ENCODE results near the gene CTAGE15. TPM values are rescaled to one million over a fixed set of nuclear protein-coding genes. Genes with fewer than 3 reads are reported as not detected.
"Not testable (repeated sequence)": the region's sequence is repeated elsewhere in the genome, so short reads cannot be mapped to it uniquely, and the experiment has no call there.

The CTAGE15 gene
- total RNA-seq: under 1 TPM in 4 of 6 experiments, not detected in 2; 0.22 to 0.44 (median 0.36) TPM
- long read RNA-seq: 0 reads

- DNase-seq; intact Hi-C loops (cut with DNase I); H3K4me3 ChIP-seq; H3K4me1 ChIP-seq; H3K36me3 ChIP-seq; H3K9me3 ChIP-seq; H3K27ac ChIP-seq; ATAC-seq; H3K27me3 ChIP-seq: not testable (repeated sequence)
- WGBS (ENCODE audit: insufficient coverage, low coverage, low lambda C conversion rate, missing lambda C conversion rate): no CpG with 5 or more reads among the region's 20 CpGs
Observed at GRCh38 chr7:143571501-143571900, at the start of gene CTAGE15. Gene CTAGE15 (plus strand): TSS chr7:143571801. CDS start chr7:143571818, 17 bp downstream.

- H3K4me3 ChIP-seq; intact Hi-C loops (cut with DNase I); DNase-seq; H3K36me3 ChIP-seq; H3K27ac ChIP-seq; H3K9me3 ChIP-seq; H3K4me1 ChIP-seq; H3K27me3 ChIP-seq: not testable (repeated sequence)
- WGBS (ENCODE audit: insufficient coverage, low coverage, low lambda C conversion rate, missing lambda C conversion rate): no CpG with 5 or more reads among the region's 9 CpGs
- ATAC-seq: peak in 2 of 4 donors; percentile 67 to 85
Observed at GRCh38 chr7:143522309-143522916, 49.2 kb upstream of the CTAGE15 start.

GRCh38 chr7:143531169-143531926 is 40.3 kb upstream of the CTAGE15 start:
- WGBS (ENCODE audit: insufficient coverage, low coverage, low lambda C conversion rate, missing lambda C conversion rate): 41% methylated on average over 2 of the region's 6 CpGs
- H3K27ac ChIP-seq; H3K36me3 ChIP-seq; intact Hi-C loops (cut with DNase I); H3K9me3 ChIP-seq; H3K4me1 ChIP-seq; H3K27me3 ChIP-seq; H3K4me3 ChIP-seq: not testable (repeated sequence)
- DNase-seq: peak in 1 of 3 donors; percentile 47
- peak; percentile 61 to 89 (median 78) for ATAC-seq

GRCh38 chr7:143531932-143532331 is 39.7 kb upstream of the CTAGE15 start:
- DNase-seq; intact Hi-C loops (cut with DNase I); H3K9me3 ChIP-seq; H3K36me3 ChIP-seq; H3K4me1 ChIP-seq; H3K27me3 ChIP-seq; H3K4me3 ChIP-seq; H3K27ac ChIP-seq; ATAC-seq: not testable (repeated sequence)
- no CpG with 5 or more reads among the region's 1 CpG for WGBS (ENCODE audit: insufficient coverage, low coverage, low lambda C conversion rate, missing lambda C conversion rate)

- H3K4me3 ChIP-seq; H3K9me3 ChIP-seq; H3K27ac ChIP-seq; intact Hi-C loops (cut with DNase I); H3K27me3 ChIP-seq; H3K4me1 ChIP-seq; DNase-seq; H3K36me3 ChIP-seq: not testable (repeated sequence)
- peak; percentile 14 to 74 (median 54) for ATAC-seq
- no CpG with 5 or more reads among the region's 6 CpGs for WGBS (ENCODE audit: insufficient coverage, low coverage, low lambda C conversion rate, missing lambda C conversion rate)
Observed at GRCh38 chr7:143533213-143533839, 38.3 kb upstream of the CTAGE15 start.

GRCh38 chr7:143536443-143536842 is 35.2 kb upstream of the CTAGE15 start:
- H3K4me1 ChIP-seq; H3K27me3 ChIP-seq; H3K27ac ChIP-seq; DNase-seq; intact Hi-C loops (cut with DNase I); H3K4me3 ChIP-seq; H3K9me3 ChIP-seq; H3K36me3 ChIP-seq; ATAC-seq: not testable (repeated sequence)
- no CpG with 5 or more reads among the region's 1 CpG for WGBS (ENCODE audit: insufficient coverage, low coverage, low lambda C conversion rate, missing lambda C conversion rate)

GRCh38 chr7:143543288-143544038 is 28.1 kb upstream of the CTAGE15 start:
- no CpG with 5 or more reads among the region's 7 CpGs for WGBS (ENCODE audit: insufficient coverage, low coverage, low lambda C conversion rate, missing lambda C conversion rate)
- ATAC-seq; H3K27me3 ChIP-seq; H3K4me1 ChIP-seq; H3K27ac ChIP-seq; intact Hi-C loops (cut with DNase I); H3K9me3 ChIP-seq; H3K4me3 ChIP-seq; DNase-seq; H3K36me3 ChIP-seq: not testable (repeated sequence)

GRCh38 chr7:143555968-143556367 is 15.6 kb upstream of the CTAGE15 start:
- DNase-seq; H3K27me3 ChIP-seq; H3K27ac ChIP-seq; ATAC-seq; intact Hi-C loops (cut with DNase I); H3K4me3 ChIP-seq; H3K36me3 ChIP-seq; H3K9me3 ChIP-seq; H3K4me1 ChIP-seq: not testable (repeated sequence)
- no CpG with 5 or more reads among the region's 1 CpG for WGBS (ENCODE audit: insufficient coverage, low coverage, low lambda C conversion rate, missing lambda C conversion rate)
